Trophoblast cell (in vitro differentiated cells and primary cell): ENCODE data around the gene EPYC. TPM values are rescaled to one million over a fixed set of nuclear protein-coding genes. Genes with fewer than 3 reads are reported as not detected.

Experiments
- DNase-seq, 2 donors: peaks; one replicate each; pipeline ENCODE4 v3.0.0-alpha.2; 2016
- H2AFZ ChIP-seq: 2 replicates; pipeline ENCODE4 v1.6.1; 2013; ENCODE audit warnings: low read length, moderate library complexity, mild to moderate bottlenecking; ENCODE audit not compliant: insufficient read depth, poor library complexity
- H2AK5ac ChIP-seq: 2 replicates; pipeline ENCODE4 v1.6.1; 2013; ENCODE audit warnings: mild to moderate bottlenecking, low read length
- H2BK120ac ChIP-seq: 2 replicates; pipeline ENCODE4 v1.6.1; 2013; ENCODE audit warnings: low read length, mild to moderate bottlenecking, moderate library complexity; ENCODE audit not compliant: insufficient read depth, poor library complexity
- H2BK12ac ChIP-seq: 2 replicates; pipeline ENCODE4 v1.6.1; 2013; ENCODE audit warnings: mild to moderate bottlenecking, low read length, moderate library complexity
- H2BK5ac ChIP-seq: 2 replicates; pipeline ENCODE4 v1.6.1; 2013; ENCODE audit warnings: low read length, low read depth, moderate library complexity, mild to moderate bottlenecking; ENCODE audit not compliant: poor library complexity
- H3K14ac ChIP-seq: 2 replicates; pipeline ENCODE4 v1.6.1; 2013; ENCODE audit warnings: mild to moderate bottlenecking, low read length
- H3K18ac ChIP-seq: 2 replicates; pipeline ENCODE4 v1.6.1; 2013; ENCODE audit warnings: mild to moderate bottlenecking, low read length
- H3K23ac ChIP-seq: 2 replicates; pipeline ENCODE4 v1.6.1; 2013; ENCODE audit warnings: low read length
- H3K27ac ChIP-seq: 2 replicates; pipeline ENCODE4 v1.5.1; 2013; ENCODE audit warnings: low read depth, mild to moderate bottlenecking, inconsistent platforms, low read length, moderate library complexity
- H3K27me3 ChIP-seq: 2 replicates; pipeline ENCODE4 v1.6.1; 2013; ENCODE audit warnings: inconsistent platforms, mild to moderate bottlenecking, low read length, moderate library complexity; ENCODE audit not compliant: insufficient read depth
- H3K36me3 ChIP-seq, 2 experiments: 1 replicate in 1 of 2; 2 replicates in 1 of 2; pipeline ENCODE4 v1.6.1; 2013; ENCODE audit warnings: low read length in 2 of 2, mild to moderate bottlenecking in 2 of 2, moderate library complexity in 1 of 2; ENCODE audit not compliant: insufficient read depth in 2 of 2, control insufficient read depth in 1 of 2
- H3K4ac ChIP-seq: 2 replicates; pipeline ENCODE4 v1.6.1; 2013; ENCODE audit warnings: low read depth, mild to moderate bottlenecking, low read length, moderate library complexity
- H3K4me1 ChIP-seq, 2 experiments: 1 replicate in 1 of 2; 2 replicates in 1 of 2; pipeline ENCODE4 v1.6.1; 2013; ENCODE audit warnings: low read length in 2 of 2, mild to moderate bottlenecking in 2 of 2, moderate library complexity in 1 of 2; ENCODE audit not compliant: insufficient read depth in 2 of 2, control insufficient read depth in 1 of 2
- H3K4me2 ChIP-seq: 2 replicates; pipeline ENCODE4 v1.6.1; 2013; ENCODE audit warnings: inconsistent platforms, mild to moderate bottlenecking, low read length, moderate library complexity
- H3K4me3 ChIP-seq: 2 replicates; pipeline ENCODE4 v1.5.1; 2013; ENCODE audit warnings: mild to moderate bottlenecking, low read depth, low read length, inconsistent platforms
- H3K79me1 ChIP-seq: one replicate; pipeline ENCODE4 v1.6.1; 2013; ENCODE audit warnings: low read length
- H3K79me2 ChIP-seq: 2 replicates; pipeline ENCODE4 v1.6.1; 2013; ENCODE audit warnings: low read length, mild to moderate bottlenecking; ENCODE audit not compliant: control insufficient read depth, insufficient read depth, poor library complexity
- H3K9ac ChIP-seq: 2 replicates; pipeline ENCODE4 v1.6.1; 2013; ENCODE audit warnings: mild to moderate bottlenecking, low read length
- H3K9me3 ChIP-seq: 2 replicates; pipeline ENCODE4 v1.6.1; 2013; ENCODE audit warnings: low read depth, mild to moderate bottlenecking, control low read depth, inconsistent platforms, low read length; ENCODE audit not compliant: insufficient read depth
- H4K12ac ChIP-seq: 2 replicates; pipeline ENCODE4 v1.6.1; 2013; ENCODE audit warnings: low read depth, mild to moderate bottlenecking, low read length, moderate library complexity
- H4K8ac ChIP-seq: 2 replicates; pipeline ENCODE4 v1.6.1; 2013; ENCODE audit warnings: low read depth, mild to moderate bottlenecking, low read length, moderate library complexity
- H4K91ac ChIP-seq: one replicate; pipeline ENCODE4 v1.6.1; 2013; ENCODE audit warnings: low read depth, mild to moderate bottlenecking, low read length, moderate library complexity
- WGBS: extraction: QIAGEN DNeasy Blood & Tissue Kit; methylation state at CpG from one replicate; pipeline ENCODE4 v1.1.7; 2013; ENCODE audit warnings: missing lambda C conversion rate; ENCODE audit not compliant: insufficient read length, insufficient coverage; ENCODE audit errors: extremely low coverage; 5-methylcytosine and 5-hydroxymethylcytosine counted together
- polyA plus RNA-seq: library from polyadenylated mRNA; stranded (reverse); fragments of 200-250 nt; gene quantifications from 2 replicates; pipeline ENCODE4 v1.2.3, GENCODE V29; 2013

Gene EPYC, protein sequence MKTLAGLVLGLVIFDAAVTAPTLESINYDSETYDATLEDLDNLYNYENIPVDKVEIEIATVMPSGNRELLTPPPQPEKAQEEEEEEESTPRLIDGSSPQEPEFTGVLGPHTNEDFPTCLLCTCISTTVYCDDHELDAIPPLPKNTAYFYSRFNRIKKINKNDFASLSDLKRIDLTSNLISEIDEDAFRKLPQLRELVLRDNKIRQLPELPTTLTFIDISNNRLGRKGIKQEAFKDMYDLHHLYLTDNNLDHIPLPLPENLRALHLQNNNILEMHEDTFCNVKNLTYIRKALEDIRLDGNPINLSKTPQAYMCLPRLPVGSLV
- 0.04 and 0.10 TPM in 2 replicates for polyA plus RNA-seq

DNA sequence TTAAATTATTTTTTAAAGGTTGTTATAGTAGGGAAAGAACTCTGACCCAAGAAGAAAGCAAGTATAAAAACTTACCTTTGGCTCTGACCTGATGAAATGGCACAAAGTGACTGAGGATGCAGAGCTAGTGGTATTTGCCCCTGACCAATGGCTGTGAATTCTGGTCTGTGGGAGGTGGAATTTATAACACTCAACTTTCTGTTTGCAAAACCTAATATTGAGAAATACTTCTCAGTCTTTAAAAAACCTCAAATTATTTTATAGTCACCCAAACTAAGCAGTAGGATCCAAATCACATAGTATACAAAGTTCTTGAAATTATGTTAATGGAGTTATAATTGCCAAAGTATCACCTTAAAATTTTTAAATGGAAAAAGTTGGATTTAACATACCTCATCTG, at the start of gene EPYC:
TSS of gene EPYC (minus strand) at position 101 of the 400 bp plus-strand sequence. CDS start 2,407 bp downstream, outside the sequence.
- Histone ChIP-seq H2BK120ac (no peak within 1 kb of the TSS), H4K12ac (no peak within 1 kb of the TSS), H2BK5ac (no peak within 1 kb of the TSS), H3K4ac (no peak within 1 kb of the TSS), H3K4me1 (no peaks in the 10 kb centered on the region), H4K8ac (no peak within 1 kb of the TSS), H3K36me3 (no peaks in the 10 kb centered on the region), H3K27ac (no peak within 1 kb of the TSS), H2AFZ (no peak within 1 kb of the TSS), H3K23ac (no peak within 1 kb of the TSS), H2AK5ac (no peak within 1 kb of the TSS), H3K9me3 (no peaks in the 10 kb centered on the region), H3K27me3 (no peaks in the 10 kb centered on the region), H3K14ac (no peak within 1 kb of the TSS), H3K79me1 (no peaks in the 10 kb centered on the region), H3K18ac (no peak within 1 kb of the TSS), H3K4me2 (no peak within 1 kb of the TSS), H3K4me3 (no peak within 1 kb of the TSS), H4K91ac (no peak within 1 kb of the TSS), H2BK12ac (no peak within 1 kb of the TSS), H3K79me2 (no peaks in the 10 kb centered on the region), H3K9ac (no peak within 1 kb of the TSS)
- DNase-seq = no peak

DNA sequence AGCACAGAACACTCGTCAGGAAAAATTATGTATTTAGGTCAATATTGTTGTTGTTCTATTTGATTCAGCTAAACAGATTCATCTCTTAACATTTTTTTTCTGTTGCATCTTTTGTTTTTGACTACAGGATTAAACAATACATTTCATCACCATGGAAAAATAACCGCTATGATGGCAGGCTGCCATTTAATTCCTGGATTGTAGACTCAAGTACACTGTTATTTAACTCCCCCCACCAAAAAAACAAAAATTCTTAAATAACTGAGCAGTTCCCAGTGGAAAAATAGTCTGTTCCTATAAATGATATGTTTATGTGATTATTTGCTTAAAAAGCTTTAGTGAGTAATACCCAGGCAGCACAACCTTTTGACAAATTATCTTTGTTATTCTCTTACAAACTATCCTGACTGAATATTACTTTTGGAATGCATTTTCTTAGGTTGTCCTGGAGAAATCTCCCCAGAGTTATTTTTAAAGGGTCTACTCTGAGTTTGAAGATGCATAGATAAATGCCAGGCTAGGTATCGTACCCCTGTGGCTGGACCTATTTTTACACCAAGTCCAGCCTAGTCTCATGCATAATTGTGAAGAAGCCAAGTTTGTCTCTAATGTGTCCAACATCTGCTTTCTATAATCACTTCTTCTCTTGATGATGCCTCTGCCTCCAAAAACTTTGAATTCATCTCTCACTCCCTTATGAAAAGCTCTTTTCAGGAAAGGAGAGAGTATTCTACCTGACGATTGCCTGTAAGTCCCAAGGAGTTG, 49.4 kb upstream of the EPYC start:
- H3K9me3 ChIP-seq = no peaks in the 10 kb centered on the region
- H4K91ac ChIP-seq = no peak overlapping the region
- H3K18ac ChIP-seq = no peak overlapping the region
- no peak overlapping the region for H2AK5ac ChIP-seq
- H3K14ac ChIP-seq = no peak overlapping the region
- no peak overlapping the region for H3K4me2 ChIP-seq
- H3K79me2 ChIP-seq = no peaks in the 10 kb centered on the region
- H2AFZ ChIP-seq = no peak overlapping the region
- H3K4me3 ChIP-seq = no peak overlapping the region
- no peak overlapping the region for H2BK12ac ChIP-seq
- no peak overlapping the region for H3K27ac ChIP-seq
- H3K79me1 ChIP-seq = no peaks in the 10 kb centered on the region
- H4K12ac ChIP-seq = no peak overlapping the region
- DNase-seq = peak in 1 of 2 donors; percentile 10
- no peak overlapping the region for H3K9ac ChIP-seq
- H3K4me1 ChIP-seq = no peaks in the 10 kb centered on the region
- H3K23ac ChIP-seq = no peak overlapping the region
- no CpG with 5 or more reads among the region's 4 CpGs for WGBS
- no peak overlapping the region for H4K8ac ChIP-seq
- H3K36me3 ChIP-seq = no peaks in the 10 kb centered on the region
- H2BK5ac ChIP-seq = no peak overlapping the region
- H3K4ac ChIP-seq = no peak overlapping the region
- H3K27me3 ChIP-seq = no peaks in the 10 kb centered on the region
- H2BK120ac ChIP-seq = no peak overlapping the region

GRCh38 chr12:91052026-91052425, 47.3 kb upstream of the EPYC start:
- Histone ChIP-seq H3K36me3 (no peaks in the 10 kb centered on the region), H2BK12ac (no peak overlapping the region), H2BK5ac (no peak overlapping the region), H3K4ac (no peak overlapping the region), H3K4me3 (no peak overlapping the region), H3K27ac (no peak overlapping the region), H3K9me3 (no peaks in the 10 kb centered on the region), H3K18ac (no peak overlapping the region), H2BK120ac (no peak overlapping the region), H3K9ac (no peak overlapping the region), H3K79me1 (no peaks in the 10 kb centered on the region), H4K8ac (no peak overlapping the region), H3K79me2 (no peaks in the 10 kb centered on the region), H4K12ac (no peak overlapping the region), H2AK5ac (no peak overlapping the region), H2AFZ (no peak overlapping the region), H3K4me2 (no peak overlapping the region), H4K91ac (no peak overlapping the region), H3K27me3 (no peaks in the 10 kb centered on the region), H3K14ac (no peak overlapping the region), H3K4me1 (no peaks in the 10 kb centered on the region), H3K23ac (no peak overlapping the region)
- no peak for DNase-seq

DNA sequence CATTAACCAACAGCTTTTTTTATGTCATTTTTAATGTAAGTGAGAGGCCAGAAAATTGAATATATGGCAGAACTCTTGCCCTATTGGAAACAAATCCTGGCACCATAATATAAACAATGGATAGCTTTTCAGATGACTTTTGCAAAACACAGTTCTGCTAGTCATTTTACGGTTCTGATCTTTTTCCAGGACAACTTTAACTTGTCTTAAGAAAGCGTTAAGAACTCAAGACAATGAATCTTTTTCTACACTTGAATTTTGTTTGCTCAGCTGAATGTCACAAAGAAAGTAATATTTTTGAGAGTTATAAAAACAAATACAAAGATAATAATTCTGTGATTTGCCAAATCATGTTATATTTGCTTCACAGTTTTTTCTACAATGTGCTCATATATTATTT, 39.8 kb upstream of the EPYC start:
- no peak overlapping the region for H2BK120ac ChIP-seq
- no CpG with 5 or more reads among the region's 2 CpGs for WGBS
- no peak overlapping the region for H3K4me3 ChIP-seq
- H2BK5ac ChIP-seq = no peak overlapping the region
- no peak overlapping the region for H3K18ac ChIP-seq
- no peak overlapping the region for H2AFZ ChIP-seq
- no peak overlapping the region for H3K4me2 ChIP-seq
- no peaks in the 10 kb centered on the region for H3K79me2 ChIP-seq
- H3K9me3 ChIP-seq = no peaks in the 10 kb centered on the region
- no peaks in the 10 kb centered on the region for H3K27me3 ChIP-seq
- H3K4ac ChIP-seq = no peak overlapping the region
- no peak overlapping the region for H3K14ac ChIP-seq
- H3K4me1 ChIP-seq = no peaks in the 10 kb centered on the region
- H2BK12ac ChIP-seq = no peak overlapping the region
- H3K36me3 ChIP-seq = no peaks in the 10 kb centered on the region
- H3K23ac ChIP-seq = no peak overlapping the region
- no peak overlapping the region for H3K9ac ChIP-seq
- no peak overlapping the region for H3K27ac ChIP-seq
- no peak for DNase-seq
- H4K91ac ChIP-seq = no peak overlapping the region
- H3K79me1 ChIP-seq = no peaks in the 10 kb centered on the region
- H4K12ac ChIP-seq = no peak overlapping the region
- H4K8ac ChIP-seq = no peak overlapping the region
- no peak overlapping the region for H2AK5ac ChIP-seq
